Keratinocyte (primary cell): ENCODE results near the gene TVP23C.

Source experiments
- EZH2 ChIP-seq: IDR thresholded peaks from one replicate; pipeline ENCODE4 v1.6.1; 2012; ENCODE audit warnings: inconsistent platforms, mild to moderate bottlenecking, low read length, moderate library complexity
- TF ChIP-seq, protein P1 (sequence below), 3 experiments: IDR thresholded peaks in 1 of 3; conservative IDR thresholded peaks in 1 of 3; optimal IDR thresholded peaks in 1 of 3; 2 replicates in 2 of 3; 3 replicates in 1 of 3; pipeline versions ENCODE3 to v1.5.1; 2011; ENCODE audit warnings: low read length in 3 of 3, mild to moderate bottlenecking in 3 of 3, moderate library complexity in 2 of 3, control low read depth in 1 of 3, inconsistent platforms in 1 of 3; ENCODE audit not compliant: insufficient read depth in 2 of 3; ENCODE audit errors: extremely low read depth in 1 of 3

- TF ChIP-seq, protein P1, sequence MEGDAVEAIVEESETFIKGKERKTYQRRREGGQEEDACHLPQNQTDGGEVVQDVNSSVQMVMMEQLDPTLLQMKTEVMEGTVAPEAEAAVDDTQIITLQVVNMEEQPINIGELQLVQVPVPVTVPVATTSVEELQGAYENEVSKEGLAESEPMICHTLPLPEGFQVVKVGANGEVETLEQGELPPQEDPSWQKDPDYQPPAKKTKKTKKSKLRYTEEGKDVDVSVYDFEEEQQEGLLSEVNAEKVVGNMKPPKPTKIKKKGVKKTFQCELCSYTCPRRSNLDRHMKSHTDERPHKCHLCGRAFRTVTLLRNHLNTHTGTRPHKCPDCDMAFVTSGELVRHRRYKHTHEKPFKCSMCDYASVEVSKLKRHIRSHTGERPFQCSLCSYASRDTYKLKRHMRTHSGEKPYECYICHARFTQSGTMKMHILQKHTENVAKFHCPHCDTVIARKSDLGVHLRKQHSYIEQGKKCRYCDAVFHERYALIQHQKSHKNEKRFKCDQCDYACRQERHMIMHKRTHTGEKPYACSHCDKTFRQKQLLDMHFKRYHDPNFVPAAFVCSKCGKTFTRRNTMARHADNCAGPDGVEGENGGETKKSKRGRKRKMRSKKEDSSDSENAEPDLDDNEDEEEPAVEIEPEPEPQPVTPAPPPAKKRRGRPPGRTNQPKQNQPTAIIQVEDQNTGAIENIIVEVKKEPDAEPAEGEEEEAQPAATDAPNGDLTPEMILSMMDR (optimal IDR thresholded peaks at IDR 0.05 in 1 of 3, IDR thresholded peaks at IDR 0.05 in 1 of 3, conservative IDR thresholded peaks at IDR 0.05 in 1 of 3; ENCODE audit: extremely low read depth in 1 of 3, insufficient read depth in 2 of 3, low read length in 3 of 3) = no peak
- no peak for TF ChIP-seq EZH2
Measured at GRCh38 chr17:15488557-15488956, 74.7 kb downstream of the TVP23C start.
